ENCODE data around the gene SEH1L.

DNA sequence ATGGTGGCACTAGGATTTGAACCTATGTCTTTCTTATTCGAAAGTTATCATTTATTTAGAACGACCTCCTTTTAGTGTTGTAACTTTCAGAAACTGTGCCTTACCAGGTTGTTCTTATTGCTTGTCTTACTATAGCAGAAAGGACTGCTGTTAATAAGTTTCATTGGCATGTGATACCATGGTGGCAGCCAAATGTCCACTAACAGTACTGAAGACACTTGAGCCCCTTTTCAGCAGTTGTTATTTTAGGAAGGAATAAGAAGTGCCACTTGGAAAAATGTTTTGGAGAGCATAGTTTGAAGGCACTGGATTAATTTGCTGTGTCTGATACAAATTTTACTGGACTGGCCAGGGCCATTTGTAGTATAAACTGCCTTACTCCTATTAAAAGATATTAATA, 81.1 kb downstream of the SEH1L start:
- TF ChIP-seq, protein P1, sequence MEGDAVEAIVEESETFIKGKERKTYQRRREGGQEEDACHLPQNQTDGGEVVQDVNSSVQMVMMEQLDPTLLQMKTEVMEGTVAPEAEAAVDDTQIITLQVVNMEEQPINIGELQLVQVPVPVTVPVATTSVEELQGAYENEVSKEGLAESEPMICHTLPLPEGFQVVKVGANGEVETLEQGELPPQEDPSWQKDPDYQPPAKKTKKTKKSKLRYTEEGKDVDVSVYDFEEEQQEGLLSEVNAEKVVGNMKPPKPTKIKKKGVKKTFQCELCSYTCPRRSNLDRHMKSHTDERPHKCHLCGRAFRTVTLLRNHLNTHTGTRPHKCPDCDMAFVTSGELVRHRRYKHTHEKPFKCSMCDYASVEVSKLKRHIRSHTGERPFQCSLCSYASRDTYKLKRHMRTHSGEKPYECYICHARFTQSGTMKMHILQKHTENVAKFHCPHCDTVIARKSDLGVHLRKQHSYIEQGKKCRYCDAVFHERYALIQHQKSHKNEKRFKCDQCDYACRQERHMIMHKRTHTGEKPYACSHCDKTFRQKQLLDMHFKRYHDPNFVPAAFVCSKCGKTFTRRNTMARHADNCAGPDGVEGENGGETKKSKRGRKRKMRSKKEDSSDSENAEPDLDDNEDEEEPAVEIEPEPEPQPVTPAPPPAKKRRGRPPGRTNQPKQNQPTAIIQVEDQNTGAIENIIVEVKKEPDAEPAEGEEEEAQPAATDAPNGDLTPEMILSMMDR (conservative IDR thresholded peaks at IDR 0.05): no peak
- TF ChIP-seq EZH2 (IDR thresholded peaks at IDR 0.05; ENCODE audit: low read depth): no peak

All from PC-9 (cell line).